GM18909 (cell line): ENCODE measurements around the gene SLC22A23.

Source experiments
- ATAC-seq: cut with Tn5 transposase; IDR thresholded peaks from one replicate; pipeline ENCODE4 v1.9.1; 2021; ENCODE audit warnings: mild to moderate bottlenecking; ENCODE audit not compliant: unreplicated experiment, poor library complexity

The SLC22A23 gene

GRCh38 chr6:3343089-3343883, 113.6 kb downstream of the SLC22A23 start:
- no peak for ATAC-seq

GRCh38 chr6:3341467-3341866, 115.4 kb downstream of the SLC22A23 start:
- no peak for ATAC-seq

GRCh38 chr6:3340894-3341293, 116.0 kb downstream of the SLC22A23 start:
- no peak for ATAC-seq

DNA sequence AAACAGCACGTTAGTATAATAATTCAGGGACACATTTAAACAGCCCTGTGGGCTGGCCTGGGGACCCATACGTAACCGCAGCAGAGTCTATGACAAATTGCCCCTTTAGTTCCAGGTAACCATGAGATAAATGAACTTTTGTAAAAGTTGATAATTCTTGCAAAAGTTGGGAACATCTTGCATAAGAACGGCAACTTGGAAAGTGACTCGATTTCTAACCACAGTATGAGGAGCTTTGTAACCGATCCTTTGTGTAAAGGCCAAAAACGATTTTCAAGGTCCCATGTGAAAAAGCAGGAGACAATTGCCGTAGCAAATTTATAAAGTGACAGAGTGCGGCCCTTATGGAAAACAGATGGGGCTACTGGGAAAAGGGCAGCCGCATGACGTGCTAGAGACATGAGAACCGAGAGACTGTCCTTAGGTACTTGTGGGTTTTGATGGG, 116.5 kb downstream of the SLC22A23 start:
- no peak for ATAC-seq

- ATAC-seq, result no peak
Observed at GRCh38 chr6:3339811-3340210, 117.0 kb downstream of the SLC22A23 start.

- no peak for ATAC-seq
Observed at GRCh38 chr6:3337521-3338350, 119.1 kb downstream of the SLC22A23 start.

DNA sequence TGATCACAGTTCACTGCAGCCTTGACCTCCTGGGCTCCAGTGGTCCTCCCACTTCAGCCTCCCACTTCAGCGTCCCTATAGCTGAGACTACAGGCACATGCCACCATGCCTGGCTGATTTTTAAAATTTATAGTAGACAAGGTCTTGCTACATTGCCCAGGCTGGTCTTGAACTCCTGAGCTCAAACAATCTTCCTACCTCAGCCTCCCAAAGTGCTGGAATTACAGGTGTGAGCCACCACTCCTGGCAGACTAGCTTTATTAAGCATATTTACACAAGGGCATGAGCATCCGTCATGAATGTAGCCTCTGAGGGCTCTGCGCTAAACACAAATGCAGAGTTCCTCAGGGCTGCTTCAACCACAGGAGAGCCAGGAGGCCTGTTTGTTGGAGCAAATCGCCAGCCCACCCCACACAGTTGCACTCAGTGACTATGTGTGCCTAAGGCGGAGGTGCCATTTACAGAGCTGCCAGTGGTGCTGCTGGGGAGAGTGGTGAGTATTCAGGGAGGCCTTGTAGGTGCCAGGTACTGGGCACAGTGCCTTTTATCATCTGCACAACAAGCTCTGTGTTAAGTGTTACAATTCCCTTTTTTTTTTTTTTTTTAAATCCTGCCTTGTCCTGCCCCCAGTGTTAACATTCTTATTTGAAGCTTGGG, 119.9 kb downstream of the SLC22A23 start:
- no peak for ATAC-seq

DNA sequence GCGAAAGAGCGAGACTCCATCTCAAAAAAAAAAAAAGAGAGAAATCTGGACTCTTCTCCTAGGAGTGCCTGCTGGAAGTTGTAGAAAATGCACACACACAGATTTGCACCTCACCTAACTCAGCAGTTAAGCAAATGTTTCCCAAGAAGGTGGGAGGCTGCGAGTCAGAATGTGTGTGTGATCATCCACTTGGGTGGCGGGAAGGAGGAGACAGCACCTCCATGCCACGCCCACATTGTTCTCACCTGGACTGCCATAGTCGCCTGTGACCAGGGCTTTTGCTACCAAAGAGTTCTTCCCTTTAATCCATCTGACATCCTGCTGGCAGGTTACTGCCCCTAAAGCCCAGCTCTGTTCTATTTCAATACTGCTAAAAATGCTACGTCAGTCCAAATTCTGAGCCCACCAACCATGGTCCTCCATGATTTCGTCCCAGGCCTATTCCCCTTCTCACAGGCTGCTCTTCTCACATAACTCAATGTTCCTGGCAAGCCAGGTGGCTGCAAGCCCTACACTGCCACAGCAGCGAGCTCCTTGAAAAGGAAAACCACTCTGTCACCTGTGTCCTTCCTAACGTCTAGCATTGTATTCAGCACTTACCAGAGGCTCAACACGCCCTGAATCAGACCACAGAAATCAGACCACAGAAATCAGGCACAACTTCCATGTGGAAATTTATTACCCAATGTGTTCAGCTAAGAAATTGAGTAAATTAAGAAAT, 120.6 kb downstream of the SLC22A23 start:
- no peak for ATAC-seq

- ATAC-seq, result no peak
Observed at GRCh38 chr6:3335169-3335568, 121.7 kb downstream of the SLC22A23 start.

DNA sequence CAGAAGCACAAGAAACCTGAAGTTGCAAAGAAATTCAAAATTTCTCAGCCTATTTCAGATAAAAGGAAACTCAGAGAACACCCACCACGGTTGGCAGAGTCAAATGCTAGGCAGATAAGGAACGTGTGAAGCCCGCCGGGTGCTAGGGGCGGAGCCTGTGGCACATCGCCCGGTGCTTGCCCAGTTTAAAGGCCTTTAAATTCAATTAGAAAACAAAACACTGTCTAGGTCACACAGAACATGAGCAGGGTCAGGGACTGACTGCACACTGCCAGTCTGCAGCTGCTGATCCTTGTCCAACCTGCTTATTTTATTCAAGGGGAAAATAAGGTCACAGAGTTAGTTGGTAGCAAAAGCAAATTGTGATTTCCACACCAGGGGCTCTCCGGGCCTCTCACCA, 122.3 kb downstream of the SLC22A23 start:
- no peak for ATAC-seq

DNA sequence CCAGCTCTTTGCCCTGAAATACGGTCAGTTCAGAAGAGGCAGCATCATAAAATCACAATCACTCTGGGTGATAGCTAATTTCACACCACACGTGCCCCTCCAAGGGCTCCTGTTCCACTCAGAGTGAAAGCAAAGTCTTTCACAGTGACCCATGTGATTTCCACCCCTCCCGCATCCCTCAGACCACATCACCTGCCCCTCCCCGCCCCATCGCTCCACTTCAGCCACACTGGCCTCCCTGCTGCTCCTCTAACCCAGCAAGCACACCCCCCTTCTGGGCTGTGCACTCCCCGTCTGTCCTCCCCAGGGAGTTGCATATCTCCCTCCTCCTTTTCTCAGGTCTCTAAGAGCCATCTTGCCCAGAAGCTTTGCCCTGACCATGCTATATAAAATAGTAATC, 123.6 kb downstream of the SLC22A23 start:
- ATAC-seq, result peak; percentile 55

GRCh38 chr6:3331971-3332370, 124.9 kb downstream of the SLC22A23 start:
- no peak for ATAC-seq

DNA sequence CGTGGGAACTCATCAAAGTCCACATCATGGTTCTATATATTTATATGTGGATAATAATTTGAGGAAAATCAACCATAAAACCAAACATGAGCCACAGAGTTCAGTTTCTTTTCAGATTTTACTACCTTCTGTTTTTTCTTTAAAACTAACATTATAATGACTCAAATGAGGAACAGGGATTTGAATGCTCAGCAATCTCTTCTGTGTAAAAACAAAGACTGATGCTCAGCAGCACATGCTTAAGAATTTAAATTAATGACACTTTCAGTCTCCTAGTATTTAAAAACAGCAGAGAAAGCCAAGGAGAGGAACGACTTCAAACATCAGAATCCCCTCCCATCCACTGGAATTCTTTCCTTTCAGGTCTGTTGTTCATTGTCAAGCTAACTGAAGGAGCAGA, 125.4 kb downstream of the SLC22A23 start:
- no peak for ATAC-seq

- no peak for ATAC-seq
Observed at GRCh38 chr6:3330199-3330598, 126.7 kb downstream of the SLC22A23 start.

DNA sequence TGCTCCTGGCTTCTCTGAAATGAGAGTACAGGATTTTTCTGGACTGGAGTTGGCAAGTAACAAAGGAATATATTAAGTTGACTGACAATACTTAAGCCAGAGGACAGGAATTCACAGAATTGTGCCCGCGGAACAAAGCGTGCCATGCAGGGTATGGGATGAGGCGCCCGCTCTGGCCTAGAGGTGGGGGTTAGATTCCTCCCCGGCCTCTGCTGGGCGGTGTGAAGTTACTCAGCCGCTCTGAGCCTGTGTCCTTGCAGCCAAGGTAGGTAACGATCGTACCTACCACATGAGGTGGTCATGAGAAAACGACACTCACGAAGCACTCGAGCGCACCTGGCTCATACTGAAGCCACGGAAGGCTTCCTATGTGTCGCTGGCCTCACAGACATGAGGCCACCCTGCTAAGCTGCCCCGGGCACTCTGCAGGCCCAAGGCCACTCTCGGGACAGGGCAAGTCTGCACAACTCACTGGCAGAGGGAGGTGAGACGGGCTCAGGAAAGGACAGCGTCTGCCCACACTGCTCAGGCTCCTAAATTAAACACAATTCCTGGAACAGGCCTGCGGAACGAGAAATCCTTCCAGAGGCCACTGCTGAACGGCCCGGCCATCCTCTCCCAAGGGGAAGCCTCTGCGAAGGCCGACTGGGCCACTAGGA, 127.3 kb downstream of the SLC22A23 start:
- no peak for ATAC-seq

- no peak for ATAC-seq
Observed at GRCh38 chr6:3328796-3329195, 128.1 kb downstream of the SLC22A23 start.

GRCh38 chr6:3328145-3328544, 128.7 kb downstream of the SLC22A23 start:
- ATAC-seq, result no peak

GRCh38 chr6:3327403-3327802, 129.4 kb downstream of the SLC22A23 start:
- no peak for ATAC-seq

DNA sequence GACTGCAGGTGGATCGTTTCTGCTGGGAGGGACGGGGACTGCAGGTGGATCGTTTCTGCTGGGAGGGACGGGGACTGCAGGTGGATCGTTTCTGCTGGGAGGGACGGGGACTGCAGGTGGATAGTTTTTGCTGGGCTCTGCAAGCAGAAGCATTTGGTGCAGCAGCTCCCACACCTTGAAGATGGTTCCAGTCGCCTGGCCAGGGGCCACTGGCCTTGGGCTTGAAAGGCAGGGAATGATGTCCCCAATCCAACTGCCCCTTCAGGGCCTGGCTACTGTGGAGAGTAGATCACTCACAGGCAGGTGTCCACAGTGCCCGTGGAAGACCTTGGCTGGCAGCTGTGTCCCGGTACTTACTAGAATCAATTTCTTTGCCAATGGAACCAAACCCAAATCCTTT, 129.9 kb downstream of the SLC22A23 start:
- ATAC-seq, result no peak
